IMR-90 (cell line): ENCODE results near the gene WNT7B.

ENCODE experiments used
- CEBPB ChIP-seq: IDR thresholded peaks from 2 replicates; pipeline ENCODE4 v1.6.1; 2012; ENCODE audit warnings: low read depth, low read length, improper control_type of control experiment
- FOS ChIP-seq: fragments of 150-350 bp; IDR thresholded peaks from 2 replicates; pipeline ENCODE4 v1.6.1; 2016; ENCODE audit warnings: low read depth, low read length
- MAZ ChIP-seq: IDR thresholded peaks from 2 replicates; pipeline ENCODE4 v1.6.1; 2012; ENCODE audit warnings: low read depth, mild to moderate bottlenecking, low read length, improper control_type of control experiment, moderate library complexity, borderline replicate concordance
- POLR2A ChIP-seq: IDR thresholded peaks from 2 replicates; pipeline ENCODE4 v1.6.1; 2012; ENCODE audit warnings: mild to moderate bottlenecking, low read depth, low read length
- RAD21 ChIP-seq: IDR thresholded peaks from 2 replicates; pipeline ENCODE4 v1.6.1; 2012; ENCODE audit warnings: low read length, improper control_type of control experiment
- RCOR1 ChIP-seq: IDR thresholded peaks from 2 replicates; pipeline ENCODE4 v1.6.1; 2012; ENCODE audit warnings: mild to moderate bottlenecking, low read length, improper control_type of control experiment; ENCODE audit not compliant: insufficient replicate concordance
- RFX5 ChIP-seq: IDR thresholded peaks from 2 replicates; pipeline ENCODE4 v1.8.0; 2012; ENCODE audit warnings: low read depth, mild to moderate bottlenecking, low read length, moderate library complexity
- TF ChIP-seq, protein P1 (sequence below): conservative IDR thresholded peaks from 2 replicates; pipeline ENCODE4 v1.5.1; 2012; ENCODE audit warnings: mild to moderate bottlenecking, low read depth, low read length, improper control_type of control experiment
- TF ChIP-seq, protein P2 (sequence below): fragments of 150-350 bp; IDR thresholded peaks from 2 replicates; pipeline ENCODE4 v1.6.1; 2017; ENCODE audit warnings: mild to moderate bottlenecking, antibody characterized with exemption, low read length, low read depth

DNA sequence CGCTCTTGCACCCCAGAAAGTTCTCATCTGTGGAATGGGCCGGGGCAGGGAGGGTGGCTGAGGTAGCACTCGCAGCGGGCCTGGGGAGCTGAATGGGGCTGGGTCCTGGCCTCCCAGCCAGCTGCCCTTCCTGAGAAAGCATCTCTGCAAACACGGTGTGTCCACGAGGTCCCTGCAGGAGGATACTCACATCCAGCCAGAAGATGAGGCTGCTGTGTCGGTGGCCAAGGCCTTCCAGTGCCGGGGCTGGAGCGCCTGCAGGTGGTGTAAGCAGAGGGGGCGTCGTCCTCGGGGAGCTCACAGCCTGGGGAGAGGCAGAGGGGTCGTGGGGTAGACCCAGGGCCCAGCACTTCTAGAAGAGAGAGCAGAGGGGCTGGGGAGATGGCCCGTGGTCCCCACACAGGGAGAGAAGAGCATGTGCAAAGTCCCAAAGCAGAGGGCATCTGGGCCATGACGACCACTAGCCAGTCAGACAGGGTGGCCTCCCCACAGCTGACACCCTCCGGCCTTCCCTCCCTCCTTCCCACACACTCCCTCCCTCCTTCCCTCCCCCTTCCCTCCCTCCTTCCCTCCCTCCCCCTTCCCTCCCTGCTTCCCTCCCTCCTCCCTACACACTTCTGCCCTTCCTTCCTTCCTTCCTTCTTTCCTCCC lies 97.9 kb downstream of the WNT7B start:
- TF ChIP-seq, protein P1, sequence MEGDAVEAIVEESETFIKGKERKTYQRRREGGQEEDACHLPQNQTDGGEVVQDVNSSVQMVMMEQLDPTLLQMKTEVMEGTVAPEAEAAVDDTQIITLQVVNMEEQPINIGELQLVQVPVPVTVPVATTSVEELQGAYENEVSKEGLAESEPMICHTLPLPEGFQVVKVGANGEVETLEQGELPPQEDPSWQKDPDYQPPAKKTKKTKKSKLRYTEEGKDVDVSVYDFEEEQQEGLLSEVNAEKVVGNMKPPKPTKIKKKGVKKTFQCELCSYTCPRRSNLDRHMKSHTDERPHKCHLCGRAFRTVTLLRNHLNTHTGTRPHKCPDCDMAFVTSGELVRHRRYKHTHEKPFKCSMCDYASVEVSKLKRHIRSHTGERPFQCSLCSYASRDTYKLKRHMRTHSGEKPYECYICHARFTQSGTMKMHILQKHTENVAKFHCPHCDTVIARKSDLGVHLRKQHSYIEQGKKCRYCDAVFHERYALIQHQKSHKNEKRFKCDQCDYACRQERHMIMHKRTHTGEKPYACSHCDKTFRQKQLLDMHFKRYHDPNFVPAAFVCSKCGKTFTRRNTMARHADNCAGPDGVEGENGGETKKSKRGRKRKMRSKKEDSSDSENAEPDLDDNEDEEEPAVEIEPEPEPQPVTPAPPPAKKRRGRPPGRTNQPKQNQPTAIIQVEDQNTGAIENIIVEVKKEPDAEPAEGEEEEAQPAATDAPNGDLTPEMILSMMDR: no peak
- no peak for TF ChIP-seq POLR2A
- no peak for TF ChIP-seq MAZ
- TF ChIP-seq RFX5: no peak
- no peak for TF ChIP-seq FOS
- no peak for TF ChIP-seq RAD21
- TF ChIP-seq CEBPB: no peak
- no peak for TF ChIP-seq RCOR1
- TF ChIP-seq, protein P2, sequence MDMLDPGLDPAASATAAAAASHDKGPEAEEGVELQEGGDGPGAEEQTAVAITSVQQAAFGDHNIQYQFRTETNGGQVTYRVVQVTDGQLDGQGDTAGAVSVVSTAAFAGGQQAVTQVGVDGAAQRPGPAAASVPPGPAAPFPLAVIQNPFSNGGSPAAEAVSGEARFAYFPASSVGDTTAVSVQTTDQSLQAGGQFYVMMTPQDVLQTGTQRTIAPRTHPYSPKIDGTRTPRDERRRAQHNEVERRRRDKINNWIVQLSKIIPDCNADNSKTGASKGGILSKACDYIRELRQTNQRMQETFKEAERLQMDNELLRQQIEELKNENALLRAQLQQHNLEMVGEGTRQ: no peak
